Neural crest cell (in vitro differentiated cells): ENCODE results near the gene FOXJ3. TPM values are rescaled to one million over a fixed set of nuclear protein-coding genes. Genes with fewer than 3 reads are reported as not detected.
A peak's percentile ranks its signal among the peaks of the same experiment; 100 is the strongest.

Experiments
- DNase-seq: peaks from one replicate; pipeline ENCODE4 v3.0.0; 2021; ENCODE audit warnings: low read depth, mixed read lengths, low spot score
- H3K27ac Mint-ChIP-seq: one replicate; pipeline ENCODE4 v1.8.0; 2021; ENCODE audit warnings: mild to moderate bottlenecking, mixed read lengths; ENCODE audit not compliant: unreplicated experiment
- H3K27me3 Mint-ChIP-seq: 2 replicates; pipeline ENCODE4 v1.8.0; 2021; ENCODE audit warnings: low read depth, mild to moderate bottlenecking, mixed read lengths
- H3K36me3 Mint-ChIP-seq: 2 replicates; pipeline ENCODE4 v1.8.0; 2021; ENCODE audit warnings: low read depth, mild to moderate bottlenecking, mixed read lengths
- H3K4me1 Mint-ChIP-seq: 2 replicates; pipeline ENCODE4 v1.8.0; 2021; ENCODE audit warnings: mixed read lengths
- H3K4me3 Mint-ChIP-seq: one replicate; pipeline ENCODE4 v1.8.0; 2021; ENCODE audit warnings: mild to moderate bottlenecking, mixed read lengths
- H3K9me3 Mint-ChIP-seq: 2 replicates; pipeline ENCODE4 v1.8.0; 2021; ENCODE audit warnings: mixed read lengths
- CTCF ChIP-seq: fragments of 200-600 bp; sonication (generic); conservative IDR thresholded peaks from 2 replicates; pipeline ENCODE4 v1.5.0; 2021; ENCODE audit warnings: antibody characterized with exemption, mild to moderate bottlenecking
- total RNA-seq: library from RNA; stranded (reverse); gene quantifications from 2 replicates; pipeline ENCODE4 v1.2.1, GENCODE V29; 2021

Gene FOXJ3
- total RNA-seq, 1 donor from 2014 or later, result 40.2 TPM

GRCh38 chr1:42141978-42142377, 193.1 kb downstream of the FOXJ3 start:
- no peaks in the 10 kb centered on the region for H3K9me3 Mint-ChIP-seq
- TF ChIP-seq CTCF, result no peak
- DNase-seq, result no peak
- peaks cover 14% of the 10 kb centered on the region for H3K27me3 Mint-ChIP-seq
- H3K27ac Mint-ChIP-seq, result no peak overlapping the region
- H3K36me3 Mint-ChIP-seq, result no peaks in the 10 kb centered on the region
- peaks cover 6% of the 10 kb centered on the region for H3K4me1 Mint-ChIP-seq
- H3K4me3 Mint-ChIP-seq, result no peak overlapping the region

DNA sequence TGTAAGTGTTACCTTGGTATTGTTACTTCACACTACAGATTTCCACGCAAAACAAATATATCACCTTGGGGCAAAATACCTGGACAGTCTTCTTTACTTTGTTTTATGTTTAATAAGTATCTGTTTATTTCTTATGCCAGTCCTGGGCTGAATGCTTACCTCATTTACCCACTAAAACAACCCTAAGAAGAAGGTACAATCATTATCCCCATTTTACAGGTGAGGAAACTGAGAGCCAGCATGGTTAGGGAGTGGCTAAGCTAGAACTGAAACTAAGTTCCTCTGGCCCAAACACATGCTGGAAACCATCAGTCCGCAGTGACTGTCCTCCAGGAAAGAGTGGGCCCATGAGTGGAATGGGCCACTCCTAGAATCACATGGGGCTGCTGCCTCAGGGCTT, 194.8 kb downstream of the FOXJ3 start:
- Mint-ChIP-seq H3K27ac (no peak overlapping the region), H3K4me3 (no peak overlapping the region), H3K9me3 (no peaks in the 10 kb centered on the region), H3K27me3 (peaks cover 14% of the 10 kb centered on the region), H3K4me1 (peaks cover 6% of the 10 kb centered on the region), H3K36me3 (no peaks in the 10 kb centered on the region)
- DNase-seq, result no peak
- TF ChIP-seq CTCF, result no peak

DNA sequence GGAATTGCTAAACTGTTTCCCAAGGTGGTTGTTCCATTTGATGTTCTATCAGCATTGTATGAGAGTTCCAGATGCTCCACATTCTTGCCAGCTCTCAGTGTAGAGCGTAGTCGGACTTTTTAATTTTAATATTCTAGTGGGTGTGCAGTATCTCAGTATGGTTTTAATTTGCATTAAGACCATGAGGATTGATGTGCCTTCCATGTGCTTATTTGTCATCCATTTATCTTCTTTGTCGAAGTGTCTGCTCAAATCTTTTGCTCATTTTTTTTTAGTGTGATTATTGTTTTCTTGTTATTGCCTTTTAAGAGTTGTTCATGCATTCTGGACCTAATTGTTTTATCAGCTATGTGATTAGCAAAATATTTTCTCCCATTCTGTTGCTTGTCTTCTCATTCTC, 195.6 kb downstream of the FOXJ3 start:
- no peak overlapping the region for H3K4me3 Mint-ChIP-seq
- H3K9me3 Mint-ChIP-seq, result no peaks in the 10 kb centered on the region
- peaks cover 6% of the 10 kb centered on the region for H3K4me1 Mint-ChIP-seq
- no peak for DNase-seq
- H3K27ac Mint-ChIP-seq, result no peak overlapping the region
- no peak for TF ChIP-seq CTCF
- no peaks in the 10 kb centered on the region for H3K36me3 Mint-ChIP-seq
- peaks cover 14% of the 10 kb centered on the region for H3K27me3 Mint-ChIP-seq

- Mint-ChIP-seq H3K9me3 (no peaks in the 10 kb centered on the region), H3K4me3 (no peak overlapping the region), H3K4me1 (peaks cover 6% of the 10 kb centered on the region), H3K27ac (no peak overlapping the region), H3K36me3 (no peaks in the 10 kb centered on the region), H3K27me3 (peaks cover 14% of the 10 kb centered on the region)
- no peak for DNase-seq
- TF ChIP-seq CTCF, result no peak
These were observed 196.4 kb downstream of the FOXJ3 start for GRCh38 chr1:42138586-42138985.

GRCh38 chr1:42137766-42138165, 197.3 kb downstream of the FOXJ3 start:
- peaks cover 6% of the 10 kb centered on the region for H3K4me1 Mint-ChIP-seq
- H3K27ac Mint-ChIP-seq, result no peak overlapping the region
- DNase-seq, result no peak
- no peak for TF ChIP-seq CTCF
- no peaks in the 10 kb centered on the region for H3K36me3 Mint-ChIP-seq
- H3K4me3 Mint-ChIP-seq, result no peak overlapping the region
- peaks cover 6% of the 10 kb centered on the region for H3K27me3 Mint-ChIP-seq
- no peaks in the 10 kb centered on the region for H3K9me3 Mint-ChIP-seq

GRCh38 chr1:42136466-42136865, 198.6 kb downstream of the FOXJ3 start:
- H3K4me3 Mint-ChIP-seq, result no peak overlapping the region
- DNase-seq, result no peak
- TF ChIP-seq CTCF, result no peak
- peaks cover 6% of the 10 kb centered on the region for H3K4me1 Mint-ChIP-seq
- no peaks in the 10 kb centered on the region for H3K27me3 Mint-ChIP-seq
- no peaks in the 10 kb centered on the region for H3K9me3 Mint-ChIP-seq
- no peaks in the 10 kb centered on the region for H3K36me3 Mint-ChIP-seq
- H3K27ac Mint-ChIP-seq, result peak overlapping the region; percentile 38
